Right ventricle myocardium inferior (tissue), 1 donor: Measurements from ENCODE around the gene NSUN6. TPM values are rescaled to one million over a fixed set of nuclear protein-coding genes. Genes with fewer than 3 reads are reported as not detected.

Experiments used
- ATAC-seq: fragments of 200-7000 bp; cut with Tn5 transposase; one replicate; pipeline ENCODE4 v1.9.1; 2020; ENCODE audit warnings: mild to moderate bottlenecking, moderate library complexity
- DNase-seq: peaks from one replicate; pipeline ENCODE4 v3.0.0; 2021; ENCODE audit errors: missing footprints
- intact Hi-C: fragments of 100-400 bp; cut with DNase I; formaldehyde crosslinking; loops from one replicate; pipeline ENCODE4 v1.11.0; 2022
- long read RNA-seq: library from polyadenylated mRNA; unstranded; transcript quantifications from one replicate; pipeline ENCODE4 v2.0.0, GENCODE V29; 2021
- total RNA-seq: library from RNA; stranded (reverse); fragmentation: NEBNext Ultra II Directional; extraction: Animal tissue kit (Norgen Biotek cat#: 25700); gene quantifications from one replicate; pipeline ENCODE4 v1.2.1, GENCODE V29; 2021
- donor health status: DM: no; HTN: yes; CAD: no; lungs with severe emphysema.

Gene NSUN6
- 8.1 TPM for total RNA-seq
- long read RNA-seq, partial matches to known transcripts: 0 of 2 reads
- long read RNA-seq, other reads (novel, unspliced or antisense): 2 of 2 reads

- ATAC-seq (peak; percentile 98), DNase-seq (peak; percentile 93)
- intact Hi-C loops: loop anchor here (10.0 kb wide), 1 partner anchor 307 kb away; no protein-coding TSS in a partner anchor
Measured at GRCh38 chr10:18651324-18652007, at the start of gene NSUN6. TSS of gene NSUN6 (minus strand) at chr10:18651587. CDS start at chr10:18651203, 384 bp downstream.

DNA sequence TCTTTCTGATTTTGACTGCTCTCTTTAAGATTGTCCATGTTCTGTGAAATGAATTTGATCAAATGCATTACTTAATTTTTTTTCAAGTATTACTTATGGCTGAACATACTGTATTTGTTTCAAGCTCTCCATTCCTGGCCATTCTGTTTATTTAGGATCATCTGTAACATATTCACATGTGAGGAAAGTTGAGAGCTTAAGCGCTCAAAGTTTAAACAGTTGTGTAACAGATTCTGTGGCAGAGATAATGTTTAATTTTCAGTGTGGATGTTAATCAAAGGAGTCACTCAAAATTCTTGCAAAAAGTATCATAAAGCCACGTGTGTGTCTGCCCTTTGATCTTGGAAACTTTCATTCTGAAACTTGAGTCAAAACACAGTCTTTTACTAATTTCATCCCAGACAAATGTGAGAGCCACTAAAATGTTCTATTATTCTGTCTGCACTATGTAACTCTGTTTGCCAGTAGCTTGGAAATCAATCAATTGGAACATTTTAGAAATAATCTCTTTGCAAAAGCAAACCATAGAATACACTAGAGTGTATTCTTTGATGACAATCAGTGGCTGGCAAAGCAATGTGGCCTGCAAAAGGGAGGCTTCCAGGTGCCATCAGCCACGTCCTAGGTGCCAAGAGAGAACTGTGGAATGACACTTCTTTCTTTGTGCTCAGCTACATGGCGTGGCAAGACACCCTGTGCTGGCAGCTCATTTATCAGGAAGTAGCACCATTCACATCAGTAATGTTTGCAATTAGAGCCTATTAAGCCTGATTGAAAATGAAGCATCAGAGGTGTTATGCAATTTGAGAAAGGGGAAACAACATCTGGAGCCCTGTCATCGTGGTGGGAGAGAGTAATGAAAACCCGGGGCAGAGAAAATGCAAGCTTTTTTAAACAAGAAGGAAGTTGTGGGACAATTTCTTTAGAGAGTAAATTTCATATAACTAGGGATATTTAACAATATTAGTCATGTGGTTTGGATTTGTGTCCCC is 48.8 kb upstream of the NSUN6 start:
- ATAC-seq: no peak
- no peak for DNase-seq
- intact Hi-C loops: no loop called here

DNA sequence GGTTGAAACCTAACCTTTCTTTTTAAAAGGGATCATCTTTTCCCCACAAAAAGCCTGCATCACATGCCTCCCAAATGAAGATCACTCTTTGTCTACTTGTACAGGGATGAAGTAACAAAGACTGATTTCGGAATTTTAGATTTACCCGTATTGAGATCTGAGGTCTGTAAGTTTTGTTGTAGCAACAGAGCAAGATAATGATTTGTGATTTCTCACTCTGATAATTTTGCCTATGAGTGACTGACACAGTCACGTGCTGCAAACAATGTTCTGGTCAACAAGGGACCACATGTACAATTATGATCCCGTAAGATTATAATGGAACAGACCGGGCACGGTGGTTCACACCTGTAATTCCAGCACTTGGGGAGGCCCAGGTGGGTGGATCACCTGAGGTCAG is 39.2 kb upstream of the NSUN6 start:
- ATAC-seq (no peak), DNase-seq (no peak)
- intact Hi-C loops: no loop called here

GRCh38 chr10:18689498-18689897 is 38.1 kb upstream of the NSUN6 start:
- DNase-seq (no peak), ATAC-seq (no peak)
- intact Hi-C loops: no loop called here

DNA sequence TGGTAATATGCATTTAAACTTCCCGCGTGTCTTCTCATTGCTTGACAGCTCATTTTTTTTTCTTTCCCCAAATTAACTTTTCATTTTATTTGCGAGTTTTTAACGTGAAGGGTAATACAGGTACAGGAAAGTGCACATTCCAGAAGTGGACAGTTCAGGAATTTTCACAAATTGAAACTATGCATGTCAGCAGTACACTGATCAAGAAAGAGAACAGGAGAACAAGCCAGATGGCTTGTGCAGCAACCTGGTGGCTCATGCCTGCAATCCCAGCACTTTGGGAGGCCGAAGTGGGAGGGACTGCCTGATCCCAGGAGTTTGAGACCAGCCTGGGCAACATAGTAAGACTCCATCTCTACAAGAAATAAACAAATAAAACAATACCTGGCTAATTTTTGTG is 36.3 kb upstream of the NSUN6 start:
- intact Hi-C loops: no loop called here
- ATAC-seq: no peak

DNA sequence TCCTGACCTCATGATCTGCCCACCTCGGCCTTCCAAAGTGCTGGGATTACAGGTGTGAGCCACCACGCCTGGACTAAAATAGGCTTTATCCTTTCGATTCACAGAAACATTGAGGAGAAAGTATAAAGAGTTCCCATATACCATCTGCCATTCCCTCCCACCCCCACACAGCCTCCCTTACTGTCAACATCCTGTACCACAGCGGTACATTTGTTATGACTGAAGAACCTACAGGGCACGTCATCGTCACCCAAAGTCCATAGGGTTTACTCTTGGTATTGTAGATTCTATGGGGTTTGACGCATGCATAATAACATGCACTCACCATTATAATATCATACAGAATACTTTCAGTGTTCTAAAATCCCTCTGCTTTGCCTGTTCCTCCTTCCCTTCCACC is 35.8 kb upstream of the NSUN6 start:
- ATAC-seq: no peak
- no peak for DNase-seq
- intact Hi-C loops: no loop called here

More for the DNA sequence above, 36.3 kb upstream of the NSUN6 start:
- no peak for DNase-seq

GRCh38 chr10:18685555-18685954 is 34.2 kb upstream of the NSUN6 start:
- intact Hi-C loops: loop anchor here (2.0 kb wide), 1 partner anchor 317 kb away; no protein-coding TSS in a partner anchor
- ATAC-seq (no peak), DNase-seq (no peak)

- intact Hi-C loops: loop anchor here (2.0 kb wide), 1 partner anchor 318 kb away; no protein-coding TSS in a partner anchor
- ATAC-seq: no peak
Measured at GRCh38 chr10:18684953-18685352, 33.6 kb upstream of the NSUN6 start.

DNA sequence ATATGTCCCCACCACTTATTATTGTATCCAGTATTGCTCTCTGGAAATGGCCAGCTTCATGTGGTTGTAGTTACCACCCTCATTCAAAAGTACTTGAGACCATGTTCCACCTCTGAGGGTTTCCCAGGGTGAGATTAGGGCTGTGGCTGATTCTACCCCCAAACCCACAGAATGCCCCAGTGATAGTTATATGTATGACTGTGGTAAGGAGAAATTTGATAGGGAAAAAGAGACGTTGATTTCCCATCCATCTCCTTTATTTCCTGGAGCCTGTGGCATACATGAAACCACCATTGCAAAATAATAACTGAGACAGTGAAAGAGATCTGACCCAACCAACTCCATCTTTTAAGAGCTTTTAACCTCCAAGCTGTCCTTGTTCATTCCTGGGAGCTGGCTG is 33.0 kb upstream of the NSUN6 start:
- DNase-seq (no peak), ATAC-seq (no peak)
- intact Hi-C loops: loop anchor here (2.0 kb wide), 1 partner anchor 318 kb away; no protein-coding TSS in a partner anchor

More at GRCh38 chr10:18684953-18685352, 33.6 kb upstream of the NSUN6 start:
- no peak for DNase-seq

GRCh38 chr10:18683427-18683826 is 32.0 kb upstream of the NSUN6 start:
- ATAC-seq (no peak), DNase-seq (no peak)
- intact Hi-C loops: no loop called here

DNA sequence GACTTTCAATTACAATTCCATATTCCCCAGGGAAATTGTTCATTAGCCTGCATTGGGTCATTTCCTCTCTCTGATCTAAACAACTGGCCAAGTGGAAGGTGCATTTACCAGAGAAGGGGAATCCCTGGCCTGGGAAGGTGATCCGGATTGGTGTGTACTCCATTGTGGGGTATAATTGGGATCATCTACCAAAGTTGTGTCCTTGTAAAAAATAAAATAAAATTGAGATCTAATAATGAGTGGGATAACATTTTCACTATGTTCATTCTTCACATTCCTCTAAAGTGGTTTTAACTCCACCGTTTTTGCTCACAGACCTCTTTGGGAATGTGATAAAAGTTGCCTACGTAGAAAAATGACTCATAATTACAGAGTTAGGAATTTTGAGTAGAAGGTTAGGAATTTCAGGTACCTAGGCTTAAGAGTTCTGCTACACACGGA is 30.6 kb upstream of the NSUN6 start:
- intact Hi-C loops: no loop called here
- no peak for ATAC-seq
- DNase-seq: no peak

DNA sequence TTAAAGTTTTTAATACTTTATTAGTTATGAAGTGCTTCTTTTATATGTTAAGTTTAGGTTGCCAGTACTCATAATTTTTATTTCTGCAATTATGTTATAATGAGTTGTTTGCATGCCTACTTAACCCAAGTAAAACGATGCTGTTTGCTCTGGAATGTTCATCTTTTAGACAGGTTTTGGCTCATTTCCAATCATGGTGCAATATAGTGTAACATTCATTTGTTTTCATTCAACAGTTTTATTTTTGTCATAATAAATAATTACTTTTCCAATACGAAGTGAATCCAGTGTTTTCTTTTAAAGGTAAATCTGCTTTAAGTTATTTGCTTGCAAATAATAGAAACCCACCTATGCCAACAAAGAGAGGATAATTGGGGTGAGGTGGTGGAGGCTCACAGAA is 30.0 kb upstream of the NSUN6 start:
- intact Hi-C loops: no loop called here
- ATAC-seq: no peak
- DNase-seq: no peak

DNA sequence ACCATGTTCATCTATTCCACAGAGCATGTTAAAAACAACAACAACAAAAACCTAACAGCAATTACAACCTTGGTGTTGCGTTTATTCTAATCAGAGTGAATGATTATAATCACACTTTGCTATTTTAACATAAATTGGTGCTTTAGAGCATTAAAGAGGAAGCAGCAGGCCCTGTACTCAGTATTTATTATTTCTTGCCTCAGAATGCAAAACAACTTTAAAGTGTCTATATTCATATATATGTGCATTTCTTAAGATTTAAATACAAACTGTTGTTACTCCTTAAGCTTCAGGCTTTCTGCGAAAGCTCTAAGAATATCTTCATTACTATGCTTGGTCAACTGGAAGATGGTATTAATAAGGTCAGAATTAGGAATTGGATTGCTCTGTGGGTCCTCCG is 29.4 kb upstream of the NSUN6 start:
- intact Hi-C loops: no loop called here
- ATAC-seq (no peak), DNase-seq (no peak)

- intact Hi-C loops: no loop called here
- DNase-seq: no peak
- no peak for ATAC-seq
Measured at GRCh38 chr10:18675086-18675801, 23.9 kb upstream of the NSUN6 start.

DNA sequence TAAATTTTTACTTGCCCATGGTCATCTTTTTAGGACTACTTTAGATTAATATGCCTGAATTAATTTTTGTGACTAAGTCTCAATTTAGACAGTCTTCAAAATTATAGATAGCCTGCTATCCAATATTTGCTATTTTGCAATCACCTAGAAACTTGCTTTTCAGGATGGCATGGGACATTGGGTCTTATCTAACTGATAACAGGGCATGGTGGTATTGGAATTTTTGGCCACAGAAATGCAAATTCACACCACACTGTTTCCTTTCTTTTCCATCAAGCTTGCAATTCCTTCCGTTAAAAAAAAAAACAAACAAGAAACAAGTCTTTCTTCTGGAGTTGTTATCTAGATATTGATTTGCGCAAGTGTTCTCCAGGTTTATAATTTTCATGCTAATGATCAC is 16.6 kb upstream of the NSUN6 start:
- DNase-seq (no peak), ATAC-seq (no peak)
- intact Hi-C loops: no loop called here

GRCh38 chr10:18666810-18667209 is 15.4 kb upstream of the NSUN6 start:
- intact Hi-C loops: no loop called here
- ATAC-seq (no peak), DNase-seq (no peak)

DNA sequence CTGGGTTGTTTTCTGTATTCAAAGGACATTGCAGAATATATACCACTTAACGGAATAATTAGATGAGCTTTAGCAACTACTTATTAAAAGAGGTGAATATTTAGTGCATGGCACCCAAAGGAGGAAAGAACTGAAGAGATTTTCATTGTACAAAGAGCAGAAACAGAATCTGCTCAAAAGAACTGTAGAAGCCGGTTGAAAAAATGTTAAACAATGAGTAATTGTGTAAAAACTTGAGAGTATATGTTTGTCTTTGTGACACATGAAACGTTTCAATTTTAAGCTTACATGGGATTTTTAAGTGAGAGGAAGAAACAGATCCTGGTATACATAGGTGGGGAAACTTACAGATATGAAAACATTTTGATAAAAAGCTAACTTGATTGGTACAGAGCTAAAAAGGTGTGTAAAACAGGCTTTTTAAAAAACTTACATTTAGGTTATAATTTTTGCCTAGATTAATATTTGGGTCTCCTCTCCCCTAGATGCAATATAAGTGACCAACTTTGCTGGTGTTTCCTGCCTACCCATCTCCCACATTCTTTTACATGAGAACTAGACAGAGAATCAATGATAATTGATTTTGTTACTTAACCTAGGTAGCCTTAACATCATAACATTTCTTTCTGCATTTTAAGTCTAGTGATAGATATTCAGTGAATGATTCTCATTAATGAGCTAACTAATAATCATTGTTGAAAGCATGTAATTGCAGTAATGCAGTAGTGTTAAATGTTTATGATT is 14.6 kb upstream of the NSUN6 start:
- DNase-seq: no peak
- intact Hi-C loops: no loop called here
- no peak for ATAC-seq

- intact Hi-C loops: no loop called here
- DNase-seq (no peak), ATAC-seq (no peak)
Measured at GRCh38 chr10:18664841-18665478, 13.6 kb upstream of the NSUN6 start.
